Uterus (tissue), 2 donors: ENCODE results near the gene STOML1.
"Not testable (repeated sequence)": the region's sequence is repeated elsewhere in the genome, so short reads cannot be mapped to it uniquely, and the experiment has no call there.

Experiments
- CTCF ChIP-seq, 4 experiments: fragments of 200-600 bp in 2 of 4; fragments of 450-650 bp in 2 of 4; sonication (generic) in 2 of 4; IDR thresholded peaks; one replicate each; pipeline ENCODE4 v1.5.1; 2016 to 2019; ENCODE audit warnings: antibody characterized with exemption in 4 of 4, mild to moderate bottlenecking in 2 of 4, moderate library complexity in 1 of 4
- POLR2A ChIP-seq, 2 donors: fragments of 450-650 bp; IDR thresholded peaks; one replicate each; pipeline ENCODE4 v1.6.1; 2016; ENCODE audit warnings: antibody characterized with exemption in 2 of 2, mild to moderate bottlenecking in 1 of 2, moderate library complexity in 1 of 2

GRCh38 chr15:73973683-73974200 lies 18.4 kb downstream of the STOML1 start:
- TF ChIP-seq CTCF, POLR2A (IDR thresholded peaks at IDR 0.05): not testable (repeated sequence)
